ELR (cell line): ENCODE data around the gene HMGXB3.

Source experiments
- DNase-seq: peaks from one replicate; pipeline ENCODE4 v3.0.0-alpha.2; 2015; ENCODE audit warnings: low read depth

Gene HMGXB3

DNA sequence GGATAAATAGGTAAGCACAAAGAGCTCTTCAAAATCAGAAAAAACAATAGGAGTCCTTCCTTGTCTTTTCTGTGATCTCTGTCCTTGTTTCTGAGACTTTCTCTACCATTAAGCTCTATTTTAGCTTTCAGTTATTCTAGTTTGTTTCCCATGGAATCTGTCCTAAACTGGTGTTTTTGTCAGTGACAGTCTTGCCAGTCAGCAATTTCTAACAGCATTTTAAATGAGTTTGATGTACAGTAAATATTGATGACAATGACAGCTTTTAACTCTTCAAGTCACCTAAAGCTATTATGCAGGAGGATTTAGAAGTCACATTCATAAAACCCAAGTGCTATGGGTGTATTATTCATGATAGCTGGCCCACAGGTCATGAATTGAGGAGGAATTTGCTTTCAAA is 18.0 kb upstream of the HMGXB3 start:
- DNase-seq: no peak

DNA sequence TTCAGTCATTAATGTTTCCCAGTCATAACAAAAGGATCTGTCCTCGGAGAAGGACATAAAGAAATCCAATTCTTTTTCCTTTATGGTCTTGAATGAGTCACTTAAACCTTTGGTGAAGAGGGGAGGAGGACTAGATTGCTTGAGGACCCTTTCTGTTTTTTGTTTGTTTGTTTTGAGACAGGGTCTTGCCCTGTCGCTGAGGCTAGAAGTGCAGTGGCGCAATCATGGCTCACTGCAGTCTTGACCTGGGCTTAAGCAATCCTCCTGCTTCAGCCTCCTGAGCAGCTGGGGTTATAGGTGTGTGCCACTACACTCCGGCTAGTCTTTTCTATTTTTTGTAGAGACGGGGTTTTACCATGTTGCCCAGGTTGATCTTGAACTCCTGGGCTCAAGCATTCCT is 12.4 kb upstream of the HMGXB3 start:
- no peak for DNase-seq

DNA sequence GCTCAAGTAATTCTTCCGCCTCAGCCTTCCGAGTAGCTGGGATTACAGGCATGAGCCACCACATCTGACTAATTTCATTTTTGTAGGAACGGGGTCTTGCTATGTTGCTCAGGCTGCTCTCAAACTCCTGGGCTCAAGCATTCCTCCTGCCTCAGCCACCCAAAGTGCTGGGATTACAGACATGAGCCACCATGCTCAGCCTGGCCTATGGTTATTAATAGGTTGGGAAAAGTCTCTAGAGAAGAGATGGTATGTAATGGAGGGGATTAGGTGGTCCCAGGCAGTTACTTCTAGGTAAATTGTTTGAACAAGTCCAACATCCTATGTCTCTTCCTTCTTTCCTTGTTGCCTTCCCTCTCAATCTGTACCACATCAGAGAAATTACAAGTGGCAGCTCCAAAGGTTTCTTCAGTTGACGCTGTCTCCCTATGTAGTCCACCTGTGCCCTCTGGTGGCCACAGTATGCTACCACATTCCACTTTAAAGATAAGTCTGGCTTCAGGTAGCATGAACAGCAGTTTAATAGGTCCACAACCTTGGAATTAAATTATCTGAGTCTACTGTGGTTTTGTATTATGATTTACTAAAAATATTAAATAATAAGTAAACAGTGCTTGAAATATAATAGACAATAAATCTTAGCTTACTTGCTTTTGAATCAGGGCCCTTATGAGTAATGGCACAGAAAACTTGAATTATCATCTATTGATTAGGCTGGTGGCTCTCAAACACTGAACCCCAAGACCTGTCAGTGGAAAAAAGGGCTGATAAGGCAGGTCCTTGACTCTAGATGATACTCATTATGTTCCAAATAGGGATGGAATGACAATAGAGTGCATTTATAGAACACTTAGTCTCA is 9.8 kb upstream of the HMGXB3 start:
- peak; percentile 81 for DNase-seq

DNA sequence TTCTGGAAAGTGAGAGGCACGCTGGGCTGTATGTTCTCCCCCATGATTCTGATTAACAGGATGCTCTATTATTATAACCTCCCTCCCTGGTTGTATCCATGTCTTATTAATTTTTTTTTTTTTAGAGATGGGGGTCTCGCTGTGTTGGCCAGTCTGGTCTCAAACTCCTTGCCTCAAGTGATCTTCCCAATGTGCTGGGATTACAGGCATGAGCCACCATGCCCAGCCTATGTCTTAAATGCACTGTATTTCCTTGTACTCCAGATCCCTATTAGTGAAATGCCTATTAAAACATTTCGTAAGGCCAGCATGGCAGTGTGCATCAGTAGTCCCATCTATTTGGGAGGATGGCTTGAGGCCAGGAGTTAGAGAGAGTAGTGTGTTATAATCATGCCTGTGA is 7.1 kb upstream of the HMGXB3 start:
- no peak for DNase-seq

DNA sequence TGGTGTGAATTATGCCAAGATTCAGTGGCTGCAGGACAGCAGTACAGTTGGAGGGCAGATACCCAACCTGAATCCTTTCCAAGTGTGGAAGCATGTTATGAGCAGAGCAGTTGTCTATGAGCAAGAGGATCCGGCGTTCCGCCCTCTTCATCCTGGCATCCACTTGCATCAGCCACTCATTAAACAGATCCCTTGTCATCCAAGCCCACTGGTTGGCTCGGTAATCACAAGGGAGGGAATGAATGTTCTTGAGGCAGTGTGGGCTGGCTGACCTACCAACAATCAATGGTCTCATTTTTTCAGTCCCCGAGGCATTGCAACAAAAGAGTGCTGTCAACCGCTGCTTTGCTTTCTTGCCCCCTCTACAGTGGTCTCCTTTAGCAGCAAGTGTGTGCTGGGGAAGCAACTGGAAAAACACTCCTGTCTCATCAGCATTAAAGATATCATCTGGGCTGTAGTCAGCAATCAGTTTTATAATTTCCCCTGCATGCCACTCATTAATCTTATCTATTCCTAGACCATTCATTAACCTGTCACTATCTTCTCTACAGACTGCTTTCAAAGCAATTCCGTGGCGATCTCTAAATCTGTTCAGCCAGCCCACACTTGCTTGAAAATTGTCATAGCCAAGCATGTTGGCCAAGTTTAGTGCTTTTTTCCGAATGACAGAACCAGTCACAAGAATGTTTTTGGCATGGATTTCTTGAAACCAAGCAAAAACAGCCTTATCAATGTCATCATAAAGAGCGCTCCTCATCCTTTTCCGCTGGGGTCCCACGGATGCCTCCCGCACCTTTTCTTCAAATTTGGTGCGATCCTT is 4.9 kb upstream of the HMGXB3 start:
- no peak for DNase-seq

- no peak for DNase-seq
These were observed 4.2 kb upstream of the HMGXB3 start for GRCh38 chr5:149996205-149996890.

- DNase-seq: no peak
These were observed 2.3 kb upstream of the HMGXB3 start for GRCh38 chr5:149998281-149998680.

DNA sequence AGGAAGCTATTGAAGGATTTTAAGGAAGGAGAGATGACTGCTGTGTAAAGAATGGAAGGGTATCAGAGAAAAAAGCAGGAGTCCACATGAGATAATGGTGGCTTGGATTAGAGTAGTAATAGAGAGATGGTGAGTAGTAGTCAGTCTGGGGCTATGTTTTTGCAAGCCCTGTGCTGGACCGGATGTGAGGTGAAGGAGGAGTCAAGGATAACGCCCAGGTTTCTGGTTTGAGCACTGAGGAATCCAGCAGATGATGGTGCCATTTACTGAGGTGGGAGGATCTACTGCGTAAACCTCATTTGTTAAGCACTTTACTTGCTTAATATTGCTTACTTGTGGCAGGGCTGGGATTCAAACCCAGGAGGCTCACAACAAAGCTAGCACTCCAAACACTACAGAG is 1.2 kb upstream of the HMGXB3 start:
- DNase-seq: no peak

- DNase-seq: no peak
These were observed 678 bp upstream of the HMGXB3 start for GRCh38 chr5:149999866-150000255.

- peak; percentile 68 for DNase-seq
These were observed 586 bp downstream of the HMGXB3 start for GRCh38 chr5:150000990-150001659.

GRCh38 chr5:150001660-150002486 is 1.3 kb downstream of the HMGXB3 start:
- DNase-seq: peak; percentile 87

DNA sequence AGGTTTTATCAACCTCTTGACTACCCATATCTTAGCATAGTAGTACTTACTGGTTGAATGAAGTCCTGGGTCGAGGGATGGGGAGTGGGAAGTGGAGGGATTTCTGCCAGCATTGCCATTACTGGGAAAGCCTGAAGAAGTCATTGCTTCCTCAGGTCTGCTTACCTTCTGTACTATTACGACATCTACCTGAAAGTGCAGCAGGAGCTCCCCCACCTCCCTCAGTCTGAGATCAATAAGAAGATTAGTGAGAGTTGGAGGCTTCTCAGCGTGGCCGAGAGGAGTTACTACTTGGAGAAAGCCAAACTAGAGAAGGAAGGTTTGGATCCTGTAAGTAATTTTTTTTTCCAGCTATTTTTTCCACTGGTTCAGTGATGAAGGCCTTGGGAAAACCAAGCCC is 5.8 kb downstream of the HMGXB3 start:
- no peak for DNase-seq

GRCh38 chr5:150007050-150007449 is 6.5 kb downstream of the HMGXB3 start:
- DNase-seq: no peak

- peak; percentile 43 for DNase-seq
These were observed 9.3 kb downstream of the HMGXB3 start for GRCh38 chr5:150009671-150010387.

DNA sequence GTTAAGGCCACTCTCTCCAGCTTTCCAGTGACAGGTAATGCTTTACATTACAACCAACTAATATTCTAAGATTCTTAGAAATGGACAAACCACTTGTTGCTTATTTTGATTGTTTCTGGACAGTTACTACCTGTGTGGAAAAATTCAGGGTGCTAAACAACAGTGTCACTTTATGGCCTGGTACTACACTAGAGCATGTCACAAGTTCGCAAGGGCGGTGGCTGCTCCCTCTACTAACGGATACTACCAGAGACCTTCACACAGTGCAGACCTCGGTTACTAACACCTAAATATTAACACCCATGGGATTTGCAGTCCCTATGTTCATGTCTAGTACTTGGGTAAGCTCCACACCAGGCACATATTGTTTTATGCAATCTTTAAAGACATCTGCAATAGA is 13.4 kb downstream of the HMGXB3 start:
- no peak for DNase-seq

DNA sequence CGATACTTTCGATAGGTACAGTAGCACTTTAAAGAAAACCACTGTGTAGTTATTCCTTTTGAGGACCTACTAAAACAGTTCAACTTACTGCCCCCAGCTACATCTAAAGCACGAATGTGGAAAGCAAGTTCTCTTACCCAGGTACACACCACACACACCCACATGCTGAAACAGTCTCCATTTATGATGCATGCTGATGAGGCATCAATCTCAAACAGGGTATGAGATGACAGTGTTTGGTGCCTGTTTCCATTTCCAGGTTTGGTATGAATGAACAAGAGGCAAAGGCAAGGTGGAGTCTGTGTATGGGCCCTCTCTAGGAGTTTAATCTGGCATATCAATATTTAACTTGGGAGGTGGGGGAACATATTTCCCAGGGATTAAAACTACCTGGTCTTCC is 13.9 kb downstream of the HMGXB3 start:
- no peak for DNase-seq

DNA sequence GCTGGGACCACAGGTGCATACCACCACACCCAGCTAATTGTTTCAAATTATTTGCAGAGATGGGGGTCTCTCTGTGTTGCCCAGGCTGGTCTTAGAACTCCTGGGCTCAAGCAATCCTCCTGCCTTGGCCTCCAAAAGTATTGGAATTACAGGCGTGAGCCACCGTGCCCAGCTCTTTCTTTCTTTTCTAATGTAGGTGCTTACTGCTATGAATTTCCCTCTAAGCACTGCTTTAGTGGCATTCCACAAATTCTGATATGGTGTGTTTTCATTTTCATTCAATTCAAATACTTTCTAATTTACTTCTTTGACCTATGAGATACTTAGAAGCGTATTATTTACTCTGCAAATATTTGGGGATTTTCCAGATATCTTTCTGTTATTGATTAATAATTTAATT is 14.9 kb downstream of the HMGXB3 start:
- no peak for DNase-seq

DNA sequence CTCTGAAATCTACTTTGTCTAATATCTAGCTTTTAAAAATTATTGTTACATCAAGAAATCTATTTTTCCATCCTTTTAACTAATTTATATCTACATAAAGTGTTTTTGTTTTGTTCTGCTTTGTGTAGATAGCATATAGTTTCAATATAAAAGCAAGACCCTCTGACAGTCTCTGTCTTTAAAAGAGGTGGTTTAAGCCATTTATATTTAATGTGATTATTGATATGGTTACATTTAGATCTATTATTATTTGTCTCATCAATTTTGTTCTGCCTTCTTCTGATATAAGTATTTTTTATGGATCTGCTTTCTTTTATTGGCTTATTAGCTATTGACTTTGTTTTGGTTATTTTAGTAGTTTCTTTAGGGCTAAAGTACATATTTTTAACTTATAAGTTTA is 16.0 kb downstream of the HMGXB3 start:
- no peak for DNase-seq

DNA sequence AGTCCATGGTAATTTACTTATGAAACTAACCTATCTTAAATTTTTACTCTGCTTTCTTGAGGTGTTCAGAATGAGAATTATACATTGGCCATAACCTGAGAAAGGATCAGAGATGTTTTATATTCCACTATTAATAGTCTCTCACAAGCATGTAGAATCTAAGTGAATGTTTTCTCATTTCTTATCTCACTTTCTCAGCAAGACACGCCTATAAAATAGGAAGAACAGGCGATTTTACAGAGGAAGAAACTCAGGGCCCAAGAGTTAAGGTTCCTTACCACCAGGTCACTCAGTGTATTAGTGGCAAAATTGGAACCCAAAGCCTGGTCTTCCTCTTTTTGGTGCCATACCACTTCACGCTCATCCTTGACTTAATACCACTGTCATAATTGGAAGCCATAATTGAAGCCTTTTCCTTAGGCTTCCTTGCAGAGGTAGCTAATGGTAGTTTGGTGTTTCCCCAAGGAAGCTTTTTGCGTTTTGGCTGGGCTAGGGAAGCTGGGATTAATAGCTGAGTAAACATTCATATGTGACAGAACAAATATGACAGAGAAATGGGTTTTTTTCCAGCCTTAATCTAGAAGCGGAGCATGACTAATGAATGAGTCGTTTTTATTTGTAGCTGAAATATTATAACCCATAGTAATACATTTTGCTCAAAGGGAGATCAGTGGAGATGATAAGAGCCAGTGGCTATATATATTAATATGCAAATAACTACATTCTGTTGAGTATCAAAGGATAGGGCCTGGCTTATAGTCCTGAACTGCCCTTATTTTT is 16.9 kb downstream of the HMGXB3 start:
- DNase-seq: peak; percentile 86

DNA sequence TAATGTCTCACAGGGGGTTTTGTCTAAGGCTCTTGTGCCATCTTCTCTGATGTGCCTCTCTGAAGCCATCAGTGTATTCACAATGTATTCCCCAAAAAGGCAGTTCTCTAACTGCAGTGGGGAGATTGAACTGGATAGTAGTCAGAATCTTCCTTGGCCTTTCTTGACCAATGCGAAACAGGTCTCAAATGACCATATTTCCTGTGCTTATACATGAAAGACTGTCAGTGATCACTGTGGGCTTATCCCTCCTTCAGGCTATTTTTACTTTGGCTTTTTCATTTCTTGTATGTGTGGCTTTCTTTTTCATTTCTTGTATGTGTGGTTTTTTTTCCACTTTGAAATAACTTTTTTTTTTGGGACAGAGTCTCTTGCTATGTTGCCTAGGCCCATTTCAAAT is 19.7 kb downstream of the HMGXB3 start:
- DNase-seq: no peak
